ENCODE data around the gene MYH1.
"Not testable (repeated sequence)": the region's sequence is repeated elsewhere in the genome, so short reads cannot be mapped to it uniquely, and the experiment has no call there.

The MYH1 gene

GRCh38 chr17:10518271-10519037, at the start of gene MYH1:
Gene MYH1, minus strand, starts transcription at chr17:10518542. Its CDS starts 1,900 bp downstream, at chr17:10516642.
- no peak for DNase-seq

GRCh38 chr17:10563991-10564660, 45.8 kb upstream of the MYH1 start:
- no peak for DNase-seq

GRCh38 chr17:10558049-10558448, 39.7 kb upstream of the MYH1 start:
- DNase-seq: no peak

GRCh38 chr17:10557422-10557821, 39.1 kb upstream of the MYH1 start:
- DNase-seq: no peak

GRCh38 chr17:10556301-10557005, 38.1 kb upstream of the MYH1 start:
- no peak for DNase-seq

- DNase-seq: no peak
Observed at GRCh38 chr17:10550014-10550413, 31.7 kb upstream of the MYH1 start.

- no peak for DNase-seq
Observed at GRCh38 chr17:10549096-10549842, 30.9 kb upstream of the MYH1 start, which contains the start of gene MYH2. Gene MYH2, minus strand, starts transcription at chr17:10549658. Its CDS starts 1,738 bp downstream, at chr17:10547920.

GRCh38 chr17:10547351-10547750, 29.0 kb upstream of the MYH1 start:
- DNase-seq: no peak

- DNase-seq: not testable (repeated sequence)
Observed at GRCh38 chr17:10543486-10543885, 25.1 kb upstream of the MYH1 start.

GRCh38 chr17:10541179-10541578, 22.8 kb upstream of the MYH1 start:
- not testable (repeated sequence) for DNase-seq

- DNase-seq: no peak
Observed at GRCh38 chr17:10532026-10532425, 13.7 kb upstream of the MYH1 start.

GRCh38 chr17:10527419-10527818, 9.1 kb upstream of the MYH1 start:
- DNase-seq: no peak

- DNase-seq: no peak
Observed at GRCh38 chr17:10526517-10526916, 8.2 kb upstream of the MYH1 start.

- no peak for DNase-seq
Observed at GRCh38 chr17:10523064-10523463, 4.7 kb upstream of the MYH1 start.

- DNase-seq: no peak
Observed at GRCh38 chr17:10521949-10522348, 3.6 kb upstream of the MYH1 start.

GRCh38 chr17:10516638-10517037, 1.7 kb downstream of the MYH1 start:
- DNase-seq: no peak

- DNase-seq: no peak
Observed at GRCh38 chr17:10516065-10516464, 2.3 kb downstream of the MYH1 start.

GRCh38 chr17:10513299-10514067, 4.9 kb downstream of the MYH1 start:
- DNase-seq: no peak

- DNase-seq: no peak
Observed at GRCh38 chr17:10512856-10513255, 5.5 kb downstream of the MYH1 start.

GRCh38 chr17:10499950-10500349, 18.4 kb downstream of the MYH1 start:
- no peak for DNase-seq

GRCh38 chr17:10492004-10492403, 26.3 kb downstream of the MYH1 start:
- no peak for DNase-seq

- no peak for DNase-seq
Observed at GRCh38 chr17:10482252-10482651, 36.1 kb downstream of the MYH1 start.
